Measurements from ENCODE around the gene LRRK2.
"Not testable (repeated sequence)": the region's sequence is repeated elsewhere in the genome, so short reads cannot be mapped to it uniquely, and the experiment has no call there.

Gene LRRK2

GRCh38 chr12:40250652-40251051 lies 25.9 kb downstream of the LRRK2 start:
- not testable (repeated sequence) for DNase-seq

GRCh38 chr12:40253936-40254335 lies 29.1 kb downstream of the LRRK2 start:
- DNase-seq = no peak

GRCh38 chr12:40254455-40255085 lies 29.8 kb downstream of the LRRK2 start:
- DNase-seq = no peak

GRCh38 chr12:40258371-40258770 lies 33.6 kb downstream of the LRRK2 start:
- DNase-seq = no peak

- no peak for DNase-seq
These were observed 37.1 kb downstream of the LRRK2 start for GRCh38 chr12:40261937-40262336.

- no peak for DNase-seq
These were observed 37.9 kb downstream of the LRRK2 start for GRCh38 chr12:40262657-40263056.

GRCh38 chr12:40263616-40264409 lies 39.0 kb downstream of the LRRK2 start:
- DNase-seq = no peak

GRCh38 chr12:40271981-40272664 lies 47.3 kb downstream of the LRRK2 start:
- no peak for DNase-seq

GRCh38 chr12:40281791-40282364 lies 57.1 kb downstream of the LRRK2 start:
- no peak for DNase-seq

GRCh38 chr12:40286583-40286982 lies 61.8 kb downstream of the LRRK2 start:
- no peak for DNase-seq

GRCh38 chr12:40287369-40287975 lies 62.7 kb downstream of the LRRK2 start:
- no peak for DNase-seq

- DNase-seq = no peak
These were observed 68.1 kb downstream of the LRRK2 start for GRCh38 chr12:40292788-40293429.

- no peak for DNase-seq
These were observed 73.5 kb downstream of the LRRK2 start for GRCh38 chr12:40298341-40298740.

- no peak for DNase-seq
These were observed 75.7 kb downstream of the LRRK2 start for GRCh38 chr12:40300490-40300889.

- no peak for DNase-seq
These were observed 84.2 kb downstream of the LRRK2 start for GRCh38 chr12:40309001-40309400.

GRCh38 chr12:40310211-40310610 lies 85.4 kb downstream of the LRRK2 start:
- DNase-seq = no peak

- DNase-seq = no peak
These were observed 87.4 kb downstream of the LRRK2 start for GRCh38 chr12:40312196-40312595.

- peak in 1 of 2 experiments; percentile 27 for DNase-seq
These were observed 88.3 kb downstream of the LRRK2 start for GRCh38 chr12:40312982-40313576.

GRCh38 chr12:40313928-40314327 lies 89.1 kb downstream of the LRRK2 start:
- no peak for DNase-seq

- no peak for DNase-seq
These were observed 90.1 kb downstream of the LRRK2 start for GRCh38 chr12:40314927-40315326.

- no peak for DNase-seq
These were observed 90.6 kb downstream of the LRRK2 start for GRCh38 chr12:40315375-40315774.

GRCh38 chr12:40324261-40324660 lies 99.5 kb downstream of the LRRK2 start:
- DNase-seq = no peak
